Medulla oblongata (tissue), 1 donor: ENCODE data around the gene HIGD2A.

Experiments used
- DNase-seq: peaks from one replicate; pipeline ENCODE4 v3.0.0-alpha.2; 2015; ENCODE audit errors: extremely low spot score

The HIGD2A gene

GRCh38 chr5:176388444-176389134, at the start of gene HIGD2A, which contains the start of gene NOP16:
TSS of gene HIGD2A (plus strand) at chr5:176388751. CDS start at chr5:176388820, 69 bp downstream.
TSS of gene NOP16 (minus strand) at chr5:176388598. CDS start at chr5:176388539, 59 bp downstream.
- DNase-seq = peak; percentile 100

GRCh38 chr5:176339304-176339703, 49.2 kb upstream of the HIGD2A start:
- no peak for DNase-seq

- DNase-seq = no peak
Observed at GRCh38 chr5:176341325-176342157, 47.0 kb upstream of the HIGD2A start.

- no peak for DNase-seq
Observed at GRCh38 chr5:176342158-176342483, 46.4 kb upstream of the HIGD2A start.

GRCh38 chr5:176342766-176343458, 45.6 kb upstream of the HIGD2A start:
- no peak for DNase-seq

- DNase-seq = no peak
Observed at GRCh38 chr5:176350416-176350815, 38.1 kb upstream of the HIGD2A start.

GRCh38 chr5:176352116-176352878, 36.3 kb upstream of the HIGD2A start:
- DNase-seq = no peak

- DNase-seq = no peak
Observed at GRCh38 chr5:176353533-176353932, 35.0 kb upstream of the HIGD2A start.

GRCh38 chr5:176355400-176356178, 33.0 kb upstream of the HIGD2A start:
- no peak for DNase-seq

- DNase-seq = no peak
Observed at GRCh38 chr5:176356179-176356566, 32.4 kb upstream of the HIGD2A start.

GRCh38 chr5:176359658-176360057, 28.9 kb upstream of the HIGD2A start:
- no peak for DNase-seq

- DNase-seq = peak; percentile 11
Observed at GRCh38 chr5:176360894-176361436, 27.6 kb upstream of the HIGD2A start.

GRCh38 chr5:176361437-176362232, 26.9 kb upstream of the HIGD2A start, which contains the start of gene KIAA1191:
TSS of gene KIAA1191 (minus strand) at chr5:176361764. CDS start at chr5:176359508, 2,256 bp downstream.
- DNase-seq = peak; percentile 94

GRCh38 chr5:176362233-176362490, 26.4 kb upstream of the HIGD2A start:
- DNase-seq = no peak

- no peak for DNase-seq
Observed at GRCh38 chr5:176364765-176365350, 23.7 kb upstream of the HIGD2A start.

- peak; percentile 27 for DNase-seq
Observed at GRCh38 chr5:176365351-176366231, 23.0 kb upstream of the HIGD2A start, which contains the start of gene ARL10. TSS of gene ARL10 (plus strand) at chr5:176365487. CDS start at chr5:176365564, 77 bp downstream.

- no peak for DNase-seq
Observed at GRCh38 chr5:176366232-176366894, 22.2 kb upstream of the HIGD2A start.

GRCh38 chr5:176368726-176369125, 19.8 kb upstream of the HIGD2A start:
- DNase-seq = no peak
